ENCODE results near the gene DUS3L. TPM values are rescaled to one million over a fixed set of nuclear protein-coding genes. Genes with fewer than 3 reads are reported as not detected.
A peak's percentile ranks its signal among the peaks of the same experiment; 100 is the strongest.

The DUS3L gene
- total RNA-seq, 2 experiments from 2014 or later: 69.6 to 74.5 TPM

GRCh38 chr19:5808120-5808816 is 17.3 kb upstream of the DUS3L start:
- ATAC-seq: no peak
- Mint-ChIP-seq H3K4me3 (no peak overlapping the region), H3K9me3 (no peaks in the 10 kb centered on the region), H3K27ac (no peak overlapping the region), H3K27me3 (peaks cover 6% of the 10 kb centered on the region), H3K4me1 (ENCODE audit: low read depth) (peaks cover 12% of the 10 kb centered on the region), H3K36me3 (ENCODE audit: low read depth) (no peaks in the 10 kb centered on the region)
- ChIA-PET POLR2A (interaction anchor here (0.6 to 1.0 kb wide), 2 partner anchors 20 to 96 kb away, joined by 3 read pairs; no protein-coding TSS in a partner anchor), CTCF (interaction anchor here (0.8 to 1.9 kb wide), 5 partner anchors 15 to 221 kb away, joined by 3 to 8 read pairs (median 3); no protein-coding TSS in a partner anchor)
- intact Hi-C loops (cut with micrococcal nuclease): loop anchor here (10.0 kb wide), 1 partner anchor 97 kb away; the partner anchor contains the start of genes NDUFA11 and VMAC
- TF ChIP-seq CTCF (IDR thresholded peaks at IDR 0.05): no peak
- no peak for DNase-seq

GRCh38 chr19:5806905-5807304 is 15.9 kb upstream of the DUS3L start:
- Mint-ChIP-seq H3K9me3 (no peaks in the 10 kb centered on the region), H3K36me3 (ENCODE audit: low read depth) (no peaks in the 10 kb centered on the region), H3K27me3 (peaks cover 9% of the 10 kb centered on the region), H3K4me3 (no peak overlapping the region), H3K27ac (no peak overlapping the region), H3K4me1 (ENCODE audit: low read depth) (peaks cover 19% of the 10 kb centered on the region)
- POLR2A ChIA-PET: no interaction called here
- TF ChIP-seq CTCF (IDR thresholded peaks at IDR 0.05): no peak
- CTCF ChIA-PET: interaction anchor here (1.1 to 1.6 kb wide), 4 partner anchors 21 to 216 kb away, joined by 3 to 8 read pairs (median 4); no protein-coding TSS in a partner anchor
- DNase-seq: no peak
- ATAC-seq: no peak
- intact Hi-C loops (cut with micrococcal nuclease): loop anchor here (10.0 kb wide), 1 partner anchor 98 kb away; the partner anchor contains the start of genes NDUFA11 and VMAC

GRCh38 chr19:5806133-5806489 is 15.1 kb upstream of the DUS3L start:
- POLR2A ChIA-PET: no interaction called here
- intact Hi-C loops (cut with micrococcal nuclease): loop anchor here (10.0 kb wide), 1 partner anchor 99 kb away; the partner anchor contains the start of genes NDUFA11 and VMAC
- CTCF ChIA-PET: interaction anchor here (1.1 to 1.6 kb wide), 3 partner anchors 22 to 216 kb away, joined by 3 to 8 read pairs (median 4); no protein-coding TSS in a partner anchor

GRCh38 chr19:5805462-5806132 is 14.6 kb upstream of the DUS3L start:
- H3K4me3 Mint-ChIP-seq: peak overlapping the region; percentile 52
- no peaks in the 10 kb centered on the region for H3K9me3 Mint-ChIP-seq
- DNase-seq: peak; percentile 73
- ChIA-PET POLR2A (no interaction called here), CTCF (interaction anchor here (1.4 to 1.6 kb wide), 2 partner anchors 22 to 217 kb away, joined by 4 to 8 read pairs; no protein-coding TSS in a partner anchor)
- peaks cover 22% of the 10 kb centered on the region for H3K4me1 Mint-ChIP-seq (ENCODE audit: low read depth)
- peaks cover 18% of the 10 kb centered on the region for H3K27me3 Mint-ChIP-seq
- H3K36me3 Mint-ChIP-seq (ENCODE audit: low read depth): no peaks in the 10 kb centered on the region
- H3K27ac Mint-ChIP-seq: no peak overlapping the region
- no peak for ATAC-seq
- peak; percentile 63 for TF ChIP-seq CTCF (IDR thresholded peaks at IDR 0.05)
- intact Hi-C loops (cut with micrococcal nuclease): loop anchor here (10.0 kb wide), 1 partner anchor 99 kb away; the partner anchor contains the start of genes NDUFA11 and VMAC

More at GRCh38 chr19:5806133-5806489, 15.1 kb upstream of the DUS3L start:
- no peak for ATAC-seq
- no peaks in the 10 kb centered on the region for H3K36me3 Mint-ChIP-seq (ENCODE audit: low read depth)
- no peak overlapping the region for H3K4me3 Mint-ChIP-seq
- peaks cover 22% of the 10 kb centered on the region for H3K4me1 Mint-ChIP-seq (ENCODE audit: low read depth)
- DNase-seq: no peak
- no peak overlapping the region for H3K27ac Mint-ChIP-seq
- peak; percentile 44 for TF ChIP-seq CTCF (IDR thresholded peaks at IDR 0.05)
- no peaks in the 10 kb centered on the region for H3K9me3 Mint-ChIP-seq
- H3K27me3 Mint-ChIP-seq: peaks cover 13% of the 10 kb centered on the region

Measured in activated CD8-positive, alpha-beta T cell treated with anti-CD3 and anti-CD28 coated beads for 36 hours (primary cell).